ENCODE results near the gene KPNB1. TPM values are rescaled to one million over a fixed set of nuclear protein-coding genes. Genes with fewer than 3 reads are reported as not detected.

KPNB1 gene
- polyA plus RNA-seq, 4 donors: 177 to 273 (median 248) TPM

- no peak for DNase-seq (ENCODE audit: low read depth in 4 of 4, low spot score in 3 of 4)
Measured at GRCh38 chr17:47708864-47709541, 59.3 kb downstream of the KPNB1 start.

DNA sequence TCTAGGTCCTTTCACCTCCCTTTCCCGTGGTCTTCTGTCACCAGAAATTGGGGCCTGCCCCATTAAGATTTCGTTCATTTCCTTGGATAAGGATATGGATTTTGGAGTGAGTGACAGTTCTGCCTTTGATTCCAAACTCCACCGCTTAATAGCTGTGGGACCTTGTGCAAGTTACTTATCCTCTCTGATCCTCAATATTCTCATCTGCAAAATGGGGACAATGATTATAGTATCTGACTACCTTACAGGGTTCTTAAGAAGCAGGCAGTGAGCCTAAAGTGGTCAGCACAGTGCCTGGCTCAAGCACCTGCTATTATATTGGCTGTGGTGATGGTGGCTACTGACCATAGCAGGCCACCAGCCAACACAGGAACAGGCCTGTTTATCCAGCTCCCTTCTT is 59.9 kb downstream of the KPNB1 start:
- DNase-seq (ENCODE audit: low read depth in 4 of 4, low spot score in 3 of 4): no peak

GRCh38 chr17:47711366-47712099 is 61.8 kb downstream of the KPNB1 start:
- no peak for DNase-seq (ENCODE audit: low read depth in 4 of 4, low spot score in 3 of 4)

DNA sequence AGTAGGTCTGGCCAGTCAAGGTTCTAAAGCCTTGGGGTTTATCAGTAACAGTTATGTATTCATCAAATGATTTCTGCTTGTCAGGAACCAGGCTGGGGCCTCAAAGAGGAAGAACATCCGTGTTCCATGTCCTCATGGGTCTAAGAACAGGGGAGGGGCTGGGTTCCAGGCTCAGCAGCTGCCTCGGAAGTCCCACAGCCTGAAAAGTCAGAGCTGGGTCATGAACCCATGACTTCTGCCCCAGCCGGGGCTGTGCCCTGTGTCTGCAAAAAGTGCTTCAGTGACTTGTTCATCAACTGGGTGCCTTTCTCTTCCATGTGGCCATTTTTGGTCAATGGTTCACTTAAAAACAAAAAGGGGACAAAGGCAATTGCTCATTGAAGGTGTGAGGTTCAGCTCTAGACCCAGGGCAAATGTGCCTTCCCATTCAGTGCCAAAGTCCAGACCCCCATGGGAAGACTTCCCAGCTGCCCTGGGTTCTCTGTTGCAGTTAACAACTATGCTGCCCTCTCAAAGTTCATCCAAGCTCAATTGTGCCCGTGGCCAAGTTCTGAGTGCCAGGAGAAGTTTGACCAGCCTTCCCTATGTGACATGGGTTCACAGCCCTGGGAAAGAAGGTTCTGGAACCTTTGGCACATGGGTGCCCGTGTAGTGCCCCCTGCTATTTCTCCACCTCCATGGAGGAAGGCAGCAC is 62.8 kb downstream of the KPNB1 start:
- no peak for DNase-seq (ENCODE audit: low read depth in 4 of 4, low spot score in 3 of 4)

- no peak for DNase-seq (ENCODE audit: low read depth in 4 of 4, low spot score in 3 of 4)
Measured at GRCh38 chr17:47713980-47714700, 64.4 kb downstream of the KPNB1 start.

GRCh38 chr17:47714773-47715396 is 65.2 kb downstream of the KPNB1 start:
- DNase-seq (ENCODE audit: low read depth in 4 of 4, low spot score in 3 of 4): no peak

DNA sequence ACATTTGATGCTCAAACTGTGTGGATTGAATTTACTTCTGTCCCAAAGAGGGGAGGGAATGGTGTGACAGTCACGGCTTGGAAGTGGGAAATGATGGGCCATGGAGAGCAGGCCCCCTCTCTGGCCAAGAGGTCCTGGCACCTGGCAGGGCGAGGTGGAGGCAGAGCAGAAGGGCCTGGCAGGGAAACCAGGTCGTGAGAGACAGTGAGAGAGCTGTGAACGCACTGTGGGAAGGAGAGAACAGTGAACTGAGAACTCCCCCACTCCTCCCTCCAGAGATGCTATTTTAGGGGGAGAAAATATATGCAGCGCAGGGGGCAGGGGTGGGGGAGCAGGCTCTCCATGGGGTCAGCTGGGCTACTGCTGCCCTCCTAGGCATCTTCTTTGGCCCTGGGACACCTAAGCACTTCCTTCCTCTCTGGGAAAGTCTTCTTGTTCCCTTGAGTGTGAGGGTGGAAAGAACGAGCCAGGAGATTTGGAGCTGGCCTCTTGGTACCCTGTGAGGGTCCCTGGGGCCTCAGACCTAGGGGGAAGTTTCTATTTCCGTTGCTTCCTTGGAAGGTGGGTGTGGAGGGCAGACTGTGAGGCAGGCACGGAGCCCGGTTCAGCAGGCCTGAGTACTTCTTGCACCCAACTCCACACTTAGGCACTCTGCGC is 66.1 kb downstream of the KPNB1 start:
- no peak for DNase-seq (ENCODE audit: low read depth in 4 of 4, low spot score in 3 of 4)

GRCh38 chr17:47716375-47716774 is 66.7 kb downstream of the KPNB1 start:
- no peak for DNase-seq (ENCODE audit: low read depth in 4 of 4, low spot score in 3 of 4)

GRCh38 chr17:47717261-47717697 is 67.6 kb downstream of the KPNB1 start:
- DNase-seq (ENCODE audit: low read depth in 4 of 4, low spot score in 3 of 4): no peak

DNA sequence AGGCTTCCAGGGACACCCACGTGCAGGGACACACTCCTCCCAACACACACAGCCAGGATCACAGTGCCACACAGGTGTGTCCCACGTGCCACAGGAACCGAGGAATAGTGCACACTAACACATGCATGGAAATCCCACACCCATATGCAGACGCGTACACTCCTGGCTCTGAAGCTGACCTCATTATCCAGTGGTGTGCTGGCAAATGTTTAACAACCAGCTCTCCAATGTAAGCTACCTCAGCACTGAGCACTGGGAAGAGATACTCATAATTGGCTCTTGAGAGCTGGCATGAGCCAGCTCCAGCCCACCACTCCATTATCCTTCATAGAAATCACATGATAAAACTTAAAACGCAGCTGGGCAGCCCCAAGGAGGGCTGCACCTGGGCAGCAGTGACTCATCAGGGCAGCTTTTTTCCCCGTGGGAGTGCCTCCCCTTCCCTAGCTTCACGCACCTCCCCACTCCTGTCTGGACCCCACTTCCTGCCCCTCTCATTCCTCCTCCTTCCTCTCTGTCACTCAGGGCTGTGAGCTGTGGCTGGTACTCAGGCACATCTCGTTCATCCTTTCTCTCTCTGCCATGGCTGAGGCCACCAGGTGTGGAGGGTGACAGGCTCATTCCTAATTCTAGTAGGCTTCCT is 68.4 kb downstream of the KPNB1 start:
- DNase-seq (ENCODE audit: low read depth in 4 of 4, low spot score in 3 of 4): no peak

DNA sequence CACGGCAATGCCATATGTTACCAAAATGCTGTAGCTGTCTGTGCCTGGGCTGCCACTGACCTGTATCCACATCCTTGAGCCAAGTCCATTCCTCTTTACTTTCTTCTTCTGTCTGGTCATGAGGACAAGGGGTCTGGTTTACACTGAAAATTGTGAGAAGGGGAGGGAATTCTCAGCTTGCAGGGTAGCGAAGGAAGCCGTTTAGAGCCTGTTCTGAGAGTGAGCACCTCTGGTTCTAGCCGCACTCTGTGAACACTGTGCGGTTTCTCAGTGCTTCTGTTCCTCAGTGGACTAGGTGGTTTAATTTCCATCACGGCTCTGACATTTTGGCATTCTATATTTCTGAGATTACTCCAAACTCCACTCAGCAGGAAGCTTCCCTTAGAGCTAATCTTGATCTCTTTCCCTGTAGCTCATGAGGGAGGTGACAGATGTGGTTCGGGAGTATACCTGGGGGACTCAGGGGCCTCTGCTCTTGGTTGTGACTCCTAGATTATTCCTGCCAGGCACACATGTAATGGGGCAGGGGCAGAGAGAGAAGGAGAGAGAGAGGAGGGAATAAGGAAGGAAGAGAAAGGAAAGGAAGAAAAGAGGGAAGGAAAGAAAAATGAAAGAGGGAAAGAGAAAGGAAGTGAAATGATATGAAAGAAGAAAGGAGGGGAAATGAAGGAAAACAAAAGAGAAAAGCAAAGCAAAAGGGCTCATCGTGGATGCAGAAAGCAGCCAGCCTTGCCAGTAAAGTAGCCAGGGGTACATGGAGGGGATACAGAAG is 69.1 kb downstream of the KPNB1 start:
- no peak for DNase-seq (ENCODE audit: low read depth in 4 of 4, low spot score in 3 of 4)

DNA sequence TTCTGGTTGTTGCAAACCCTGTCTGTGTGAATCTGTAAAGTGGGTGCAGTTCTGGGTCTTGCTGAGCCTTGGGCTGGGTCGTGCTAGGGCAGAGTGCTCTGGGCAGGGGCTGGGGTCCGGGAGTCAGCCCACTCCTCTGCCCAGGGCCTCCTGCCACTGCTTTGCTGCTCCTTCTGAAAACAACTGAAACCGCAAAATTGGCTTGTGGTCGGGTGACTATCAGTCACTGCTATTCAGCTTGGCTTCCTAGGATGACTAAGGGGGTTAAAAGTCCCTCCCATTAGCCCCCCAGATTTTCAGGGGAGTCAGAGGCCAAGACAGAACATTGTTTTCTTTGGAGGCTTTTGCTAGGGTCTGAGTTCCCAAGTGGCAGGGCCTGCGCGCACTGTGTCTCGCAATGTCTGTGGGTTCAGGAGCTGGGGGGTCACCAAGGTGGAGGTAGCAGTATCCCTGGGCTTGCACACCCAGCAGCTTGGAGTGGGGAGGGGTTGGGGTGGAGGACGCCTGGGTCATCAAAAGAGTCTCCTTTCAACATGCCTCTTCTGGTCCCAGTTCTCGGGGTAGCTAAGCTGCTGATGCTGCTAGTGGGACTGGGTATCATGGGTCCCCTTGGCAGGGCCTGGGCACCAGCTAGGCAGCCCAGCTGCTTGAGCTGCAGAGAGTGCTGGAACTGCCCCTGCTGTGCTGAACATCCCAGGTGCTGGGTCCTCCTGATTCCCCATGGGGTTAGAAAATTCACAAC is 69.9 kb downstream of the KPNB1 start:
- DNase-seq (ENCODE audit: low read depth in 4 of 4, low spot score in 3 of 4): no peak

DNA sequence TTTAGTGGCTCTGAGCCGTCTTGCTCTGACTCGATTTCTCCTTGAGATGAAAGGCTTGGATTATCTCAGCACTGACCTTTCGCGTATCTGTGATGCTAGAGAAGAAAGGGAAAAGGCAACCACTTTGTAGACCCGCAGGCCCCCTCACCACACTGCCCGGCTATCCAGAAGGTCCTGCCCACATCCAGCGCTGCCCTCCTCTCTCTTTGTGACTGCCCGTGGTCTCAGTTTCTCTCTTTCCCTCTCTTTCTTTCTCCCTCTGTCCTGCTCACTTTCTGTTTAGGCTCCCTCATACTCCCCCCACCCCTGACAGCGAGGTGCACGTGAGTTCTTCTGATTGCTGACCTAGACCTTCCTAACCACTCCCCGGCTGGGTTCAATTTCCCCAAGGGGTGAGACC is 70.5 kb downstream of the KPNB1 start:
- DNase-seq (ENCODE audit: low read depth in 4 of 4, low spot score in 3 of 4): no peak

- no peak for DNase-seq (ENCODE audit: low read depth in 4 of 4, low spot score in 3 of 4)
Measured at GRCh38 chr17:47720754-47721533, 71.2 kb downstream of the KPNB1 start.

- no peak for DNase-seq (ENCODE audit: low read depth in 4 of 4, low spot score in 3 of 4)
Measured at GRCh38 chr17:47721725-47722124, 72.0 kb downstream of the KPNB1 start.

DNA sequence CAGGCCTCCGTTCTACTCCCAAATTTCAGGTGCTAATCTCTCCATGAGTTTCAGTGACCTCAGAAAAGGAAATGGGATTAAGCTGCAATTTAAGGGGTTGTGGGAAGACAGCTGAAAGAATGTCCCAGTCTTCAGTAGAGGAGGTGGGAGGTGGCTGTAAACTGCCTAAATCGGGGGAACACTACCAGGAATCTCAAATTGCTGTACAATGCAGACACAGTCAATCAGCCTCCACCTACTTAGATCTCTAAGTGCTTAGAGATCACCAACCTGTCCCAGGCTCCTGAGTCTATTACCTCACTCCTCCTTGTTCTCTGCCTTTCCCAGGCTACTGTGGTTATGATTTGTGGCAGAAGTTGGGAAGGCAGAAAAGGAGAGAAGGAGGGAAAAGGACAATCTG is 75.0 kb downstream of the KPNB1 start:
- no peak for DNase-seq (ENCODE audit: low read depth in 4 of 4, low spot score in 3 of 4)

DNA sequence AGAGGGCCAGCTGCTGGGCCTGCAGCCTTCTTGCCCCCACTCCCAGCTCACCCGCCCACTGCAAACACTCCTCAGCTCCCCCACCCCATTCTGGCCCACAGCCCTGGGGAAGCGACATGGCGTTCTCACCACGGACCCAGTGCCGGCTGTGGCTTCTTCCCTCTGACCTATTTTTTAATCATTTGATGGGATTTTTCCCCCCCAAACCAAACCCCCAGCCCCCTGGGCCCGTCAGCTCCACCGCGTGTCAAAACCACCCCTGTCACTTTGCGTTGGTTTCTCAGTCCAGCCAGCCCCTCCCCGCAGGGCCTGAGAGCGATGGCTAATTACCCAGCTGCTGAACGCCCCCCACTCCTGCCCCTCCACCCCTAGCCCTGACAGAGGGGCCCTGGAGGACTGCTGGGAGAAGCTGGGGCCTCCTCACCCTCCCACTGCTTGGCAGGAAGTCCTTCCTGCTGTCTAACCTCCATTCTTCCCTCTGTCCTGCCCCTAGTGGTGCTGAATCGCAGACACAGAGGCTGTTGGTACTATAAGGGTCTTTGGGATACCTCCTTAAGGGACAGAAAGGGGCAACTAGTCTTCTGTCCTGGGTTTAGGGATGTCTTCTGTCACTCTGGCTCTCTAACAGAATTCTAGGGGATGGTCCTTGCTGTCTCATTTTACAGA is 75.9 kb downstream of the KPNB1 start:
- DNase-seq (ENCODE audit: low read depth in 4 of 4, low spot score in 3 of 4): no peak
